ENCODE data around the gene HPS4.

HPS4 gene

GRCh38 chr22:26406118-26406517, 77.5 kb downstream of the HPS4 start:
- DNase-seq = no peak

- no peak for DNase-seq
These were observed 78.6 kb downstream of the HPS4 start for GRCh38 chr22:26404851-26405421.

- DNase-seq = no peak
These were observed 81.9 kb downstream of the HPS4 start for GRCh38 chr22:26401726-26402125.

Data from activated CD4-positive, alpha-beta T cell treated with anti-CD3 and anti-CD28 coated beads for 1 hour (primary cell).